ENCODE results near the gene ARID3A. TPM values are rescaled to one million over a fixed set of nuclear protein-coding genes. Genes with fewer than 3 reads are reported as not detected.

ARID3A gene
- total RNA-seq, 1 experiment from 2014 or later, result 116 TPM

DNA sequence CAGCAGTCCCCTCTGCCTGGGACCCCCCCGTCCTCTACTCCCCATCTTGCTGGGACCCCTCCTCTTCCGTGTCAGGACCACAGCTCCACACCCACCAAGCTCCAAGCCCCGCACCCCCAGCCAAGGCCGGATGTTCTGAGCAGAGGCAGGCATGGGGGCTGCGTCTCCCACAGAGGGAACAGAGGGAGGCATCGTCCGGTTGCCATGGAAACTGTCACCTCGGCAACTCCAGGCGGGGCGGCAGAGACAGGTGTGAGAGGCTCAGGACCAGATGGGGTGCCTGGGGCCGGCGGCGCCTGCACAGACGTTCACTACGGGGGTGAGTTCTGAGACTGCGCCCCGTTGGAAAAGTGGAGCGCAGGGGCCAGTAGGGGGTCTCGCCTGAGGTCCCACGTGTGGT is 27.2 kb upstream of the ARID3A start (continued):
- no peak for TF ChIP-seq HMGA2 (CRISPR knock-in tag; IDR thresholded peaks at IDR 0.05)
- TF ChIP-seq, protein P1, sequence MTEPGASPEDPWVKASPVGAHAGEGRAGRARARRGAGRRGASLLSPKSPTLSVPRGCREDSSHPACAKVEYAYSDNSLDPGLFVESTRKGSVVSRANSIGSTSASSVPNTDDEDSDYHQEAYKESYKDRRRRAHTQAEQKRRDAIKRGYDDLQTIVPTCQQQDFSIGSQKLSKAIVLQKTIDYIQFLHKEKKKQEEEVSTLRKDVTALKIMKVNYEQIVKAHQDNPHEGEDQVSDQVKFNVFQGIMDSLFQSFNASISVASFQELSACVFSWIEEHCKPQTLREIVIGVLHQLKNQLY (CRISPR knock-in tag; IDR thresholded peaks at IDR 0.05), result no peak
- TF ChIP-seq ZNF317 (CRISPR knock-in tag; IDR thresholded peaks at IDR 0.05; ENCODE audit: borderline replicate concordance, low read depth), result no peak
- no peak for TF ChIP-seq SMAD3 (CRISPR knock-in tag; IDR thresholded peaks at IDR 0.05; ENCODE audit: borderline replicate concordance)
- no peak for TF ChIP-seq FOXJ3 (CRISPR knock-in tag; IDR thresholded peaks at IDR 0.05; ENCODE audit: borderline replicate concordance)
- TF ChIP-seq JAZF1 (CRISPR knock-in tag; IDR thresholded peaks at IDR 0.05), result no peak

DNA sequence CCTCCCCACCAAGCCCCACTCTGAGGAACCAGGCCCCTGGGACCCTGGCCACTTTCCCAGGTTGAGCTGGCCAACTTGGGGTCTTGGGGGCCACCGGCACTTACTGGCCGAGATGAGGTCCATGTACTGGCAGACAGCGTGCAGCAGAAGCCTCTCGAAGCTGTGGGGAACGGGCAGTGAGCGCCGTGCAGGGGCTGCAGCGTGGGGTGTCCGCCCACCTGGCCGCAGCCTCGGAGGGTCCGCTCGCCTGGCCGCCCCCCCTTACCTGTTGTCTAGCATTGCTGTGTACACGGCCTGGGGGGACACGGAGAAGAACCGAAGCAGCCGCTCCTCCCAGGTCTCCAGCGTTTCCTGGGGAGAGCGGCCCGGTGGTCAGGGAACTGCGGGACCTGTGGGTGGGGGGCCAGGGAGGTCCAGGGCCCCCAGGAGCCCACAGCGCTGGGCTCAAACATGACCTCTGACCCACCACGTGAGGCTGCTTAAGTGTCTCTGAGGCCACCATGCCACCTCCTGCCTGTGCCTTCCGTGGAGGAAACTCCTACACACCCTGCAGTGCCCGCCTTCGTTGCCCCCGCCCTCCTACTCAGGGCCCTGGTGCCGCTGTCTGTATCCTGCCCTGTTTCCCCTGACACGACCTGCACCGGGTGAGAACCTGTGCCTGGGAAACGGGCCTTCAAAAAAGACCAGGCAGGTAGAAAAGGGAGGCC is 26.3 kb upstream of the ARID3A start:
- POLR2A ChIA-PET, result no interaction called here
- ATAC-seq (no peak), DNase-seq (ENCODE audit: low spot score) (no peak)
- TF ChIP-seq, protein P2, sequence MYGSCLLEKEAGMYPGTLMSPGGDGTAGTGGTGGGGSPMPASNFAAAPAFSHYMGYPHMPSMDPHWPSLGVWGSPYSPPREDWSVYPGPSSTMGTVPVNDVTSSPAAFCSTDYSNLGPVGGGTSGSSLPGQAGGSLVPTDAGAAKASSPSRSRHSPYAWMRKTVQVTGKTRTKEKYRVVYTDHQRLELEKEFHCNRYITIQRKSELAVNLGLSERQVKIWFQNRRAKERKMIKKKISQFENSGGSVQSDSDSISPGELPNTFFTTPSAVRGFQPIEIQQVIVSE (CRISPR knock-in tag; IDR thresholded peaks at IDR 0.05; ENCODE audit: borderline replicate concordance), result no peak
- TF ChIP-seq FOXK1 (CRISPR knock-in tag; IDR thresholded peaks at IDR 0.05) (no peak), TEAD1 (CRISPR knock-in tag; IDR thresholded peaks at IDR 0.05) (no peak), ZNF317 (CRISPR knock-in tag; IDR thresholded peaks at IDR 0.05; ENCODE audit: borderline replicate concordance, low read depth) (no peak), SMAD4 (CRISPR knock-in tag; IDR thresholded peaks at IDR 0.05) (no peak), RORB (CRISPR knock-in tag; IDR thresholded peaks at IDR 0.05) (no peak), NR1H2 (CRISPR knock-in tag; IDR thresholded peaks at IDR 0.05) (no peak), PRRX2 (CRISPR knock-in tag; IDR thresholded peaks at IDR 0.05) (no peak), SOX15 (CRISPR knock-in tag; IDR thresholded peaks at IDR 0.05) (no peak), HMGA2 (CRISPR knock-in tag; IDR thresholded peaks at IDR 0.05) (no peak), ZNF671 (CRISPR knock-in tag; IDR thresholded peaks at IDR 0.05) (no peak), MXD4 (CRISPR knock-in tag; IDR thresholded peaks at IDR 0.05; ENCODE audit: borderline replicate concordance) (no peak), ATF1 (CRISPR knock-in tag; IDR thresholded peaks at IDR 0.05) (no peak), NFE2L1 (CRISPR knock-in tag; IDR thresholded peaks at IDR 0.05) (no peak), NR3C1 (CRISPR knock-in tag; conservative IDR thresholded peaks at IDR 0.05; ENCODE audit: low read depth) (no peak)
- TF ChIP-seq, protein P3, sequence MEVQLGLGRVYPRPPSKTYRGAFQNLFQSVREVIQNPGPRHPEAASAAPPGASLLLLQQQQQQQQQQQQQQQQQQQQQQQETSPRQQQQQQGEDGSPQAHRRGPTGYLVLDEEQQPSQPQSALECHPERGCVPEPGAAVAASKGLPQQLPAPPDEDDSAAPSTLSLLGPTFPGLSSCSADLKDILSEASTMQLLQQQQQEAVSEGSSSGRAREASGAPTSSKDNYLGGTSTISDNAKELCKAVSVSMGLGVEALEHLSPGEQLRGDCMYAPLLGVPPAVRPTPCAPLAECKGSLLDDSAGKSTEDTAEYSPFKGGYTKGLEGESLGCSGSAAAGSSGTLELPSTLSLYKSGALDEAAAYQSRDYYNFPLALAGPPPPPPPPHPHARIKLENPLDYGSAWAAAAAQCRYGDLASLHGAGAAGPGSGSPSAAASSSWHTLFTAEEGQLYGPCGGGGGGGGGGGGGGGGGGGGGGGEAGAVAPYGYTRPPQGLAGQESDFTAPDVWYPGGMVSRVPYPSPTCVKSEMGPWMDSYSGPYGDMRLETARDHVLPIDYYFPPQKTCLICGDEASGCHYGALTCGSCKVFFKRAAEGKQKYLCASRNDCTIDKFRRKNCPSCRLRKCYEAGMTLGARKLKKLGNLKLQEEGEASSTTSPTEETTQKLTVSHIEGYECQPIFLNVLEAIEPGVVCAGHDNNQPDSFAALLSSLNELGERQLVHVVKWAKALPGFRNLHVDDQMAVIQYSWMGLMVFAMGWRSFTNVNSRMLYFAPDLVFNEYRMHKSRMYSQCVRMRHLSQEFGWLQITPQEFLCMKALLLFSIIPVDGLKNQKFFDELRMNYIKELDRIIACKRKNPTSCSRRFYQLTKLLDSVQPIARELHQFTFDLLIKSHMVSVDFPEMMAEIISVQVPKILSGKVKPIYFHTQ (CRISPR knock-in tag; IDR thresholded peaks at IDR 0.05), result no peak
- TF ChIP-seq, protein P4, sequence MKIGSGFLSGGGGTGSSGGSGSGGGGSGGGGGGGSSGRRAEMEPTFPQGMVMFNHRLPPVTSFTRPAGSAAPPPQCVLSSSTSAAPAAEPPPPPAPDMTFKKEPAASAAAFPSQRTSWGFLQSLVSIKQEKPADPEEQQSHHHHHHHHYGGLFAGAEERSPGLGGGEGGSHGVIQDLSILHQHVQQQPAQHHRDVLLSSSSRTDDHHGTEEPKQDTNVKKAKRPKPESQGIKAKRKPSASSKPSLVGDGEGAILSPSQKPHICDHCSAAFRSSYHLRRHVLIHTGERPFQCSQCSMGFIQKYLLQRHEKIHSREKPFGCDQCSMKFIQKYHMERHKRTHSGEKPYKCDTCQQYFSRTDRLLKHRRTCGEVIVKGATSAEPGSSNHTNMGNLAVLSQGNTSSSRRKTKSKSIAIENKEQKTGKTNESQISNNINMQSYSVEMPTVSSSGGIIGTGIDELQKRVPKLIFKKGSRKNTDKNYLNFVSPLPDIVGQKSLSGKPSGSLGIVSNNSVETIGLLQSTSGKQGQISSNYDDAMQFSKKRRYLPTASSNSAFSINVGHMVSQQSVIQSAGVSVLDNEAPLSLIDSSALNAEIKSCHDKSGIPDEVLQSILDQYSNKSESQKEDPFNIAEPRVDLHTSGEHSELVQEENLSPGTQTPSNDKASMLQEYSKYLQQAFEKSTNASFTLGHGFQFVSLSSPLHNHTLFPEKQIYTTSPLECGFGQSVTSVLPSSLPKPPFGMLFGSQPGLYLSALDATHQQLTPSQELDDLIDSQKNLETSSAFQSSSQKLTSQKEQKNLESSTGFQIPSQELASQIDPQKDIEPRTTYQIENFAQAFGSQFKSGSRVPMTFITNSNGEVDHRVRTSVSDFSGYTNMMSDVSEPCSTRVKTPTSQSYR (CRISPR knock-in tag; IDR thresholded peaks at IDR 0.05), result no peak
- TF ChIP-seq, protein P5, sequence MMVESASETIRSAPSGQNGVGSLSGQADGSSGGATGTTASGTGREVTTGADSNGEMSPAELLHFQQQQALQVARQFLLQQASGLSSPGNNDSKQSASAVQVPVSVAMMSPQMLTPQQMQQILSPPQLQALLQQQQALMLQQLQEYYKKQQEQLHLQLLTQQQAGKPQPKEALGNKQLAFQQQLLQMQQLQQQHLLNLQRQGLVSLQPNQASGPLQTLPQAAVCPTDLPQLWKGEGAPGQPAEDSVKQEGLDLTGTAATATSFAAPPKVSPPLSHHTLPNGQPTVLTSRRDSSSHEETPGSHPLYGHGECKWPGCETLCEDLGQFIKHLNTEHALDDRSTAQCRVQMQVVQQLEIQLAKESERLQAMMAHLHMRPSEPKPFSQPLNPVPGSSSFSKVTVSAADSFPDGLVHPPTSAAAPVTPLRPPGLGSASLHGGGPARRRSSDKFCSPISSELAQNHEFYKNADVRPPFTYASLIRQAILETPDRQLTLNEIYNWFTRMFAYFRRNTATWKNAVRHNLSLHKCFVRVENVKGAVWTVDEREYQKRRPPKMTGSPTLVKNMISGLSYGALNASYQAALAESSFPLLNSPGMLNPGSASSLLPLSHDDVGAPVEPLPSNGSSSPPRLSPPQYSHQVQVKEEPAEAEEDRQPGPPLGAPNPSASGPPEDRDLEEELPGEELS (CRISPR knock-in tag; IDR thresholded peaks at IDR 0.05), result no peak
- TF ChIP-seq, protein P6, sequence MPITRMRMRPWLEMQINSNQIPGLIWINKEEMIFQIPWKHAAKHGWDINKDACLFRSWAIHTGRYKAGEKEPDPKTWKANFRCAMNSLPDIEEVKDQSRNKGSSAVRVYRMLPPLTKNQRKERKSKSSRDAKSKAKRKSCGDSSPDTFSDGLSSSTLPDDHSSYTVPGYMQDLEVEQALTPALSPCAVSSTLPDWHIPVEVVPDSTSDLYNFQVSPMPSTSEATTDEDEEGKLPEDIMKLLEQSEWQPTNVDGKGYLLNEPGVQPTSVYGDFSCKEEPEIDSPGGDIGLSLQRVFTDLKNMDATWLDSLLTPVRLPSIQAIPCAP (CRISPR knock-in tag; IDR thresholded peaks at IDR 0.05), result no peak
- Mint-ChIP-seq H3K4me1 (peaks cover 2% of the 10 kb centered on the region; the same call in 1 of the 2 replicates), H3K4me3 (no peak overlapping the region), H3K27me3 (ENCODE audit: low read depth) (no peaks in the 10 kb centered on the region), H3K27ac (no peak overlapping the region), H3K36me3 (0 out of 2 replicates have a peak, but pooled peaks cover 6% of the 10 kb centered on the region), H3K9me3 (no peaks in the 10 kb centered on the region)
- CTCF ChIA-PET, result no interaction called here

Data from WTC11 (cell line).